VCaP (cell line): ENCODE data around the gene AREL1.

ENCODE experiments used
- H3K27ac ChIP-seq: fragments of 450-650 bp; 2 replicates; pipeline ENCODE4 v1.5.1; 2017
- TF ChIP-seq, protein P1 (sequence below): fragments of 450-650 bp; conservative IDR thresholded peaks from 2 replicates; pipeline ENCODE4 v1.5.1; 2017; ENCODE audit warnings: mild to moderate bottlenecking, moderate library complexity

Gene AREL1

DNA sequence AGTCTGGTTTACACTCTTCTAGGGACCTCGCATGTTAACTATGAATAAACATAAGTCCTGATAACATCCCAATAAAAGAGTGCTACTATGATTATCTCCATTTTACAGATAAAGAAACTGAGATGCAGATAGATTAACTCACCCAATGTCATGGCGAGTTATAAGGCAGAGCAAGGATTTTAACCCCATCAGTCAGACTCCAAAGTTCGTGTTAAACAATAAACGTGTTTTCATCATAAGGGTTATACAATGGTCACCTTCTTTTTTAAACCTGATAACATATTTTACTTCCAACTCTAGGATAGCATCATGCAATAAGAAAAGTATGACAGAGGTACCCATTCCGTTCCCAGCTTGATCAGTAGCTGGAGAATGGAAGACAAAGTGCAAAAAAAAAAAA lies 1.2 kb downstream of the AREL1 start:
- TF ChIP-seq, protein P1, sequence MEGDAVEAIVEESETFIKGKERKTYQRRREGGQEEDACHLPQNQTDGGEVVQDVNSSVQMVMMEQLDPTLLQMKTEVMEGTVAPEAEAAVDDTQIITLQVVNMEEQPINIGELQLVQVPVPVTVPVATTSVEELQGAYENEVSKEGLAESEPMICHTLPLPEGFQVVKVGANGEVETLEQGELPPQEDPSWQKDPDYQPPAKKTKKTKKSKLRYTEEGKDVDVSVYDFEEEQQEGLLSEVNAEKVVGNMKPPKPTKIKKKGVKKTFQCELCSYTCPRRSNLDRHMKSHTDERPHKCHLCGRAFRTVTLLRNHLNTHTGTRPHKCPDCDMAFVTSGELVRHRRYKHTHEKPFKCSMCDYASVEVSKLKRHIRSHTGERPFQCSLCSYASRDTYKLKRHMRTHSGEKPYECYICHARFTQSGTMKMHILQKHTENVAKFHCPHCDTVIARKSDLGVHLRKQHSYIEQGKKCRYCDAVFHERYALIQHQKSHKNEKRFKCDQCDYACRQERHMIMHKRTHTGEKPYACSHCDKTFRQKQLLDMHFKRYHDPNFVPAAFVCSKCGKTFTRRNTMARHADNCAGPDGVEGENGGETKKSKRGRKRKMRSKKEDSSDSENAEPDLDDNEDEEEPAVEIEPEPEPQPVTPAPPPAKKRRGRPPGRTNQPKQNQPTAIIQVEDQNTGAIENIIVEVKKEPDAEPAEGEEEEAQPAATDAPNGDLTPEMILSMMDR = no peak
- H3K27ac ChIP-seq = no peak overlapping the region

DNA sequence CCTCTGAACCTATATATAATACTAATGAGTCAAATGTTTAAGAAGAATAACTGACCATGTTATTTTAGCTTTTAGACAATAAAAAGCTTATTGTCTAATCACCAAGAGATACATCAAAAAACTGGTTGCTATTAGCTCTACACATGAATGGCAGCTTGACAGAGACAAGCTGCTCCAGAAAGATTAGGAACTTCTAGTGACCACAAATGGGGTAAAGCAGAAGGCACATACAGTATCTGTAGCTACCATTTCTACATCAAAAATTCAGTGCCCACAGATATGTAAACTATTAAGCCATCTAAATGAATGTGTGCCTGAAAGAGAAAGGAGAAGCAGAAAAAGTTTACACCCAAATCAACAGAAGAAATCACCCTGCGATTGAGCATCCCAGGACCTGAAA lies 2.4 kb downstream of the AREL1 start:
- no peak overlapping the region for H3K27ac ChIP-seq
- TF ChIP-seq, protein P1 = no peak

DNA sequence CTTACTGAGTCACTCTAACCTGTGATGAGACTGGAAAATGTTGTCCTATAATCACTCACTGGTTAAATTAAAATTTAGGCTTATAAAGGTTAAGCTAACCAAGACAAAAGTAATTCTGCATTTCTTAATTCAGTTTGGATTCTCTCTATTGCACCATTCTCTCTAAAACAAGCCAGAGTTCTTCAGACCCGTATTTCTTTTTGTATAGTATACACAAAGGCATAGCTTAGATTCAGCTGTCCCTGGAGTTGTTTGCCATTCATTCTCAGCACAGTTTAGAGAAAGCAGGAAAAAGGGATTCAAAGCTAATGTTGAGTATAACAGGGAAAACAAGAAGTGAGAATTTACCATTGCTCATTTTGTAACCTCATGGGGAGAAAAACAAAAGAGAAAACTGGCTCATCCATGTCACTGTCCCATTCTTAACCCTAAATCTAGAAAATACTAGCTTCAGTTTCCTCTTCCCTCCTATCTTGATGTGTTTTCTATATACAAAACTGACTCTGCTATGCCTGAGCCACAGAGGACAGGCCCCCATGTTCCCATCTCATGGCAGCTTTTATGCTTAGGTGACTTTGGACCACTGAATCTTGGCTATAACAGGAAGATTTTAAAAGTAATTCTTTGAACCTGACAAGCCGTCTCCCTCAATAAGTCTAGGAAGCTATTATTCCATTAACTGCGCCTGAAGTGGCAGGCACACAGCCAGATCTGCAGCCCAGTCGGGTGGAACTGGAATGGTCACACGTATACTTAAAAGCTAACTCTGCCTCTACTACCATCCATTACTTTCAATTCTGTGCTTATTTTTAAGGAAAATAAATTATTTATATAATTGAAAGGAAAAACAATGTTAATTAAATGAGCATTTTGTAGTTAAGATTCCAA lies 7.0 kb downstream of the AREL1 start:
- TF ChIP-seq, protein P1 = no peak
- H3K27ac ChIP-seq = peak overlapping the region; percentile 62

DNA sequence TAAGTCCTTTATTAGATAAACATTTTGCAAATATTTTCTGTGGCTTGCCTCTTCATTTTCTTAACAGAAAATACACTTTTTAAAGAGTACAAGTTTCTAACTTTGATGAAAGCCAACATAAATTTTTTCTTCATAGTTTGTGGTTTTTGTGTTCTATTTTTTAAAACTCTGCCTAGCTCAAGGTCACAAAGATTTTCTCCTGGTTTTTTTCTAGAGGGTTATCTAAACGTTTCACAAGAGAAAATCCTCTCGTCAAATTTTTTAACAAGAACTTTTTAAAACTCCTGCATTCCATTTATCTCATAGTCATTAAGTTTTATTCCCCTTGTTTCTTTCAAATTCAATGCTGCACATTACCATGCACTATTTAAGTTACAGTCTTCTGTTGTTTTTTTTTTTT lies 8.2 kb downstream of the AREL1 start:
- H3K27ac ChIP-seq = peak overlapping the region; percentile 62; the same call in 1 of the 2 replicates
- TF ChIP-seq, protein P1 = no peak

DNA sequence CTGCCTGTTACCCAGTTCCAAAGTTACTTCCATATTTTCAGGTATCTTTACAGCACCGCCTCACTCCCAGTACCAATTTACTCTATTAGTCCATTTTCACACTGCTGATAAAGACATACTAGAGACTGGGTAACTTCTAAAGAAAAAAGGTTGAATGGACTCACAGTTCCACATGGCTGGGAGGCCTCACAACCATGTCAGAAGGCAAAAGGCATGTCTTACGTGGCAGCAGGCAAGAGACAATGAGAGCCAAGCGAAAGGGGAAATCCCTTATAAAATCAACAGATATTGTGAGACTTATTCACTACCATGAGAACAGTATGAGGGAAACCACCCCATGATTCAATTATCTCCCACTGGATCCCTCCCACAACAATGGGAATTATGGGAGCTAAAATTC lies 9.8 kb downstream of the AREL1 start:
- TF ChIP-seq, protein P1 = no peak
- no peak overlapping the region for H3K27ac ChIP-seq

DNA sequence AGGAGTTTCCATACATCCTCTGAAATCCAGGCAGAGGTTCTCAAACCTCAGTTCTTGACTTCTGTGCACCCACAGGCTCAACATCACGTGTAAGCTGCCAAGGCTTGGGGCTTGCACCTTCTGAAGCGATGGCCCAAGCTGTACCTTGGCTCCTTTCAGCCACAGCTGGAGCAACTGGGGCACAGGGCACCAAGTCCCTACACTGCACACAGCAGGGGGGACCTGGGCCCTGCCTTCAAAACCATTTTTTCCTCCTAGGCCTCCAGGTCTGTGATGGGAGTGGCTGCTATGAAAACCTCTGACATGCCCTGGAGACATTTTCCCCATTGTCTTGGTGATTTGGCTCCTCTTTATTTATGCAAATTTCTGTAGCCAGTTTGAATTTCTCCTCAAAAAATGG lies 10.6 kb downstream of the AREL1 start:
- H3K27ac ChIP-seq = no peak overlapping the region
- TF ChIP-seq, protein P1 = no peak

DNA sequence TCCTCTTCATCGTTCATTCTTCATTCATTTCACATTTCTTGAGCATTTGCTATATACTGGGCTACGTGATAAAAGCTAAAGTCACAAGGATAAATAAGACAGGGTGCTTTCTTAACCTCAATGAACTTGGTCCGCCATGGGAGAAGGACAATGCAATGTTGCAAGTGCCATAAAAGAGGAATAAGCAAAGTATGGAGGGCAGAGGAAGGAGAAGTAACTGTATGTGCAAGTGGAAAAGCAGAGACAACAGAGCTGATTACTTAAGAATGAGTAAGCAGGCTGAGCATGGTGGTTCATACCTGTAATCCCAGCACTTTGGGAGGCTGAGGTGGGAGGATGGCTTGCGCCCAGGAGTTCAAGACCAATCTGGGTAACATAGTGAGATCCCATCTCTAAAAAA lies 14.4 kb downstream of the AREL1 start:
- H3K27ac ChIP-seq = no peak overlapping the region
- TF ChIP-seq, protein P1 = no peak
